HepG2 (cell line): ENCODE measurements around the gene IER2. TPM values are rescaled to one million over a fixed set of nuclear protein-coding genes. Genes with fewer than 3 reads are reported as not detected.

Source experiments
- CHD4 ChIP-seq: fragments of 200-600 bp; sonication (generic); IDR thresholded peaks from 2 replicates; pipeline ENCODE4 v1.7.0; 2017; ENCODE audit warnings: mild to moderate bottlenecking, low read length, borderline replicate concordance
- CREB1 ChIP-seq, 2 experiments: fragments of 450-650 bp in 1 of 2; IDR thresholded peaks; 2 replicates each; pipeline ENCODE4 v1.6.1; 2016 to 2017; ENCODE audit warnings: control low read depth in 1 of 2, mild to moderate bottlenecking in 1 of 2, missing compliant biosample characterization in 1 of 2, missing genetic modification characterization in 1 of 2
- HNRNPLL ChIP-seq: fragments of 200-400 bp; formaldehyde crosslinking; IDR thresholded peaks from 2 replicates; pipeline ENCODE4 v1.6.1; 2017; ENCODE audit warnings: mild to moderate bottlenecking, low read depth, low read length; ENCODE audit not compliant: poor library complexity, severe bottlenecking
- MIXL1 ChIP-seq: IDR thresholded peaks from 2 replicates; pipeline ENCODE4 v1.6.1; 2016
- MXD3 ChIP-seq: IDR thresholded peaks from 2 replicates; pipeline ENCODE4 v1.6.1; 2016; ENCODE audit warnings: mild to moderate bottlenecking, missing biosample characterization, missing genetic modification reagents
- NCOR1 ChIP-seq: fragments of 200-600 bp; sonication (generic); IDR thresholded peaks from 2 replicates; pipeline ENCODE4 v1.7.0; 2017; ENCODE audit warnings: antibody characterized with exemption, low read length, borderline replicate concordance
- SP2 ChIP-seq: sonication (generic); formaldehyde crosslinking; IDR thresholded peaks from 2 replicates; pipeline ENCODE4 v1.5.1; 2020; ENCODE audit warnings: mild to moderate bottlenecking, missing genetic modification reagents
- SP5 ChIP-seq: IDR thresholded peaks from 2 replicates; pipeline ENCODE4 v1.6.1; 2016; ENCODE audit warnings: low read depth, borderline replicate concordance
- TBL1XR1 ChIP-seq: fragments of 150-350 bp; IDR thresholded peaks from 2 replicates; pipeline ENCODE4 v1.6.1; 2014; ENCODE audit warnings: borderline replicate concordance, low read length; ENCODE audit not compliant: partially characterized antibody
- TCF12 ChIP-seq, 2 experiments: fragments of 450-650 bp in 1 of 2; sonication (generic) in 1 of 2; formaldehyde crosslinking in 1 of 2; IDR thresholded peaks; 2 replicates each; pipeline versions ENCODE4 v1.6.1 to v1.8.0; 2017 to 2022; ENCODE audit warnings: antibody characterized with exemption in 1 of 2, mild to moderate bottlenecking in 1 of 2, missing genetic modification reagents in 1 of 2, moderate library complexity in 1 of 2
- ZMYM4 ChIP-seq: sonication (generic); formaldehyde crosslinking; IDR thresholded peaks from 2 replicates; pipeline ENCODE4 v1.8.1; 2023; ENCODE audit warnings: mild to moderate bottlenecking, missing genetic modification reagents
- polyA plus RNA-seq, 8 experiments: library from polyadenylated mRNA; depleted of rRNA in 3 of 8; stranded (reverse) in 7 of 8; unstranded in 1 of 8; fragments of >200 nt; fragmentation: Illumina TruSeq in 4 of 8; extraction: Trizol in 4 of 8; gene quantifications; 2 replicates each; pipeline versions ENCODE4 v1.2.1 to v1.2.3, GENCODE V29; 2011 to 2016; ENCODE audit warnings: low read depth in 4 of 8, missing spikeins in 1 of 8, mixed read lengths in 1 of 8; ENCODE audit not compliant: insufficient read depth in 1 of 8
- total RNA-seq, 5 experiments: library from RNA; depleted of rRNA; stranded (reverse); fragments of >200 nt; fragmentation: Illumina TruSeq; extraction: Trizol; gene quantifications; 2 replicates each; pipeline ENCODE4 v1.2.3, GENCODE V29; 2016; ENCODE audit warnings: low read depth in 1 of 5
- TF ChIP-seq, protein P1 (sequence below), 2 experiments: fragments of 450-650 bp in 1 of 2; sonication (generic) in 1 of 2; formaldehyde crosslinking in 1 of 2; IDR thresholded peaks; 2 replicates each; pipeline versions ENCODE4 v1.6.1 to v1.8.0; 2016 to 2022; ENCODE audit warnings: antibody characterized with exemption in 1 of 2, mild to moderate bottlenecking in 1 of 2, missing genetic modification reagents in 1 of 2
- TF ChIP-seq, protein P2 (sequence below): sonication (generic); formaldehyde crosslinking; IDR thresholded peaks from 2 replicates; pipeline ENCODE4 v1.8.0; 2022; ENCODE audit warnings: mild to moderate bottlenecking, missing genetic modification reagents, moderate library complexity
- TF ChIP-seq, protein P3 (sequence below): fragments of 450-650 bp; IDR thresholded peaks from 2 replicates; pipeline ENCODE4 v1.6.1; 2017; ENCODE audit warnings: mild to moderate bottlenecking

Gene IER2
- total and polyA plus RNA-seq, 2 of the 13 experiments (the other 11 are each of a cell fraction or from before 2014, with no cell fraction given), result 10.1 to 14.3 TPM

DNA sequence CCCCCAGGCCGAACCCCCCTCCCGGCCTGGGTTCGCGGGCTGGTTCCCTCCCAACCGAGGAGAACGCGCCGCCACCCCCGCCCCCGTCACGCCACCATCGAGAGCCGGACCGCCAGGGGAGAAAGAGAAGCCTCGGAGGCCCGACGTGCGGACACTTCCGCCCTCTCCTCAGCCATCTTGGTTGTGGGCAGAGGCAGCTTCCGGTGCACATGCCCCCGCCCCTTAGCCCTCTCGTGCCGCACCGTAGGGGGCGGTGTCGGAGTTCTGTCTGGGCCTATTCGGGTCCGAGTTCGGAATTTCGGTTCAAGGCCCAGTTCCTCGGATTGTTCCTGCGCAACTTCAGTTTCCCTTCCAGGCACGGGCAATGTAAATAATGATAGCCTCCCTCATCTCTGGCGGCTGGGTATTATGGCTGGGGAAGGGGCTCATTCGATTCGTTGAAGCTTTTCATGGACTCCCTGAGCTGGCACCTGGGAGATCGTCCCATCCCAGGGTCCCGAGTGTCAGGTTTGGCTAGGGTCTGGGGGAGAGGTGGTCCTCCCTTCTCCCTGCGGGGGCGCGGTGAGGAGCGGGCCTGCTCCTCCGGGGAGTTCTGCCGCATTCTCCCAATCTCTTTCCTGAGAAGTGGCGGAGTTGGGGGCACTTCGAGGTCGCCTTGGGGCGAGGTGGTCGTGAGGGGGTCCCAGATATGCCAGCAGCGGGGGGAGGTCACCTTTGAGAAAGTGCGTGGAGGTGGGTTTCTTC is at the start of gene IER2, which contains the start of gene STX10 (continued):
- peak; percentile 60; the same call in 1 of the 2 replicates for TF ChIP-seq CREB1 (IDR thresholded peaks at IDR 0.05)
- TF ChIP-seq CREB1 (CRISPR knock-in tag; IDR thresholded peaks at IDR 0.05), result peak; percentile 78
- TF ChIP-seq HNRNPLL, result peak; percentile 49
- TF ChIP-seq, protein P1, sequence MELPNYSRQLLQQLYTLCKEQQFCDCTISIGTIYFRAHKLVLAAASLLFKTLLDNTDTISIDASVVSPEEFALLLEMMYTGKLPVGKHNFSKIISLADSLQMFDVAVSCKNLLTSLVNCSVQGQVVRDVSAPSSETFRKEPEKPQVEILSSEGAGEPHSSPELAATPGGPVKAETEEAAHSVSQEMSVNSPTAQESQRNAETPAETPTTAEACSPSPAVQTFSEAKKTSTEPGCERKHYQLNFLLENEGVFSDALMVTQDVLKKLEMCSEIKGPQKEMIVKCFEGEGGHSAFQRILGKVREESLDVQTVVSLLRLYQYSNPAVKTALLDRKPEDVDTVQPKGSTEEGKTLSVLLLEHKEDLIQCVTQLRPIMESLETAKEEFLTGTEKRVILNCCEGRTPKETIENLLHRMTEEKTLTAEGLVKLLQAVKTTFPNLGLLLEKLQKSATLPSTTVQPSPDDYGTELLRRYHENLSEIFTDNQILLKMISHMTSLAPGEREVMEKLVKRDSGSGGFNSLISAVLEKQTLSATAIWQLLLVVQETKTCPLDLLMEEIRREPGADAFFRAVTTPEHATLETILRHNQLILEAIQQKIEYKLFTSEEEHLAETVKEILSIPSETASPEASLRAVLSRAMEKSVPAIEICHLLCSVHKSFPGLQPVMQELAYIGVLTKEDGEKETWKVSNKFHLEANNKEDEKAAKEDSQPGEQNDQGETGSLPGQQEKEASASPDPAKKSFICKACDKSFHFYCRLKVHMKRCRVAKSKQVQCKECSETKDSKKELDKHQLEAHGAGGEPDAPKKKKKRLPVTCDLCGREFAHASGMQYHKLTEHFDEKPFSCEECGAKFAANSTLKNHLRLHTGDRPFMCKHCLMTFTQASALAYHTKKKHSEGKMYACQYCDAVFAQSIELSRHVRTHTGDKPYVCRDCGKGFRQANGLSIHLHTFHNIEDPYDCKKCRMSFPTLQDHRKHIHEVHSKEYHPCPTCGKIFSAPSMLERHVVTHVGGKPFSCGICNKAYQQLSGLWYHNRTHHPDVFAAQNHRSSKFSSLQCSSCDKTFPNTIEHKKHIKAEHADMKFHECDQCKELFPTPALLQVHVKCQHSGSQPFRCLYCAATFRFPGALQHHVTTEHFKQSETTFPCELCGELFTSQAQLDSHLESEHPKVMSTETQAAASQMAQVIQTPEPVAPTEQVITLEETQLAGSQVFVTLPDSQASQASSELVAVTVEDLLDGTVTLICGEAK (IDR thresholded peaks at IDR 0.05), result peak; percentile 69
- TF ChIP-seq, protein P1 (CRISPR knock-in tag; IDR thresholded peaks at IDR 0.05), result no peak; the same call in 1 of the 2 replicates
- peak; percentile 80 for TF ChIP-seq MIXL1 (CRISPR knock-in tag)
- TF ChIP-seq TCF12 (IDR thresholded peaks at IDR 0.05), result no peak
- TF ChIP-seq TCF12 (CRISPR knock-in tag; IDR thresholded peaks at IDR 0.05), result 0 out of 2 replicates have a peak, but pooled peaks have one; percentile 24
- peak; percentile 19; the same call in 1 of the 2 replicates for TF ChIP-seq MXD3
- TF ChIP-seq, protein P2, sequence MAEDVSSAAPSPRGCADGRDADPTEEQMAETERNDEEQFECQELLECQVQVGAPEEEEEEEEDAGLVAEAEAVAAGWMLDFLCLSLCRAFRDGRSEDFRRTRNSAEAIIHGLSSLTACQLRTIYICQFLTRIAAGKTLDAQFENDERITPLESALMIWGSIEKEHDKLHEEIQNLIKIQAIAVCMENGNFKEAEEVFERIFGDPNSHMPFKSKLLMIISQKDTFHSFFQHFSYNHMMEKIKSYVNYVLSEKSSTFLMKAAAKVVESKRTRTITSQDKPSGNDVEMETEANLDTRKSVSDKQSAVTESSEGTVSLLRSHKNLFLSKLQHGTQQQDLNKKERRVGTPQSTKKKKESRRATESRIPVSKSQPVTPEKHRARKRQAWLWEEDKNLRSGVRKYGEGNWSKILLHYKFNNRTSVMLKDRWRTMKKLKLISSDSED (CRISPR knock-in tag), result no peak
- peak; percentile 45 for TF ChIP-seq TBL1XR1
- peak; percentile 73 for TF ChIP-seq SP2 (CRISPR knock-in tag)
- TF ChIP-seq SP5, result peak; percentile 92
- no peak for TF ChIP-seq CHD4
- TF ChIP-seq NCOR1, result peak; percentile 50; the same call in 1 of the 2 replicates
- TF ChIP-seq, protein P3, sequence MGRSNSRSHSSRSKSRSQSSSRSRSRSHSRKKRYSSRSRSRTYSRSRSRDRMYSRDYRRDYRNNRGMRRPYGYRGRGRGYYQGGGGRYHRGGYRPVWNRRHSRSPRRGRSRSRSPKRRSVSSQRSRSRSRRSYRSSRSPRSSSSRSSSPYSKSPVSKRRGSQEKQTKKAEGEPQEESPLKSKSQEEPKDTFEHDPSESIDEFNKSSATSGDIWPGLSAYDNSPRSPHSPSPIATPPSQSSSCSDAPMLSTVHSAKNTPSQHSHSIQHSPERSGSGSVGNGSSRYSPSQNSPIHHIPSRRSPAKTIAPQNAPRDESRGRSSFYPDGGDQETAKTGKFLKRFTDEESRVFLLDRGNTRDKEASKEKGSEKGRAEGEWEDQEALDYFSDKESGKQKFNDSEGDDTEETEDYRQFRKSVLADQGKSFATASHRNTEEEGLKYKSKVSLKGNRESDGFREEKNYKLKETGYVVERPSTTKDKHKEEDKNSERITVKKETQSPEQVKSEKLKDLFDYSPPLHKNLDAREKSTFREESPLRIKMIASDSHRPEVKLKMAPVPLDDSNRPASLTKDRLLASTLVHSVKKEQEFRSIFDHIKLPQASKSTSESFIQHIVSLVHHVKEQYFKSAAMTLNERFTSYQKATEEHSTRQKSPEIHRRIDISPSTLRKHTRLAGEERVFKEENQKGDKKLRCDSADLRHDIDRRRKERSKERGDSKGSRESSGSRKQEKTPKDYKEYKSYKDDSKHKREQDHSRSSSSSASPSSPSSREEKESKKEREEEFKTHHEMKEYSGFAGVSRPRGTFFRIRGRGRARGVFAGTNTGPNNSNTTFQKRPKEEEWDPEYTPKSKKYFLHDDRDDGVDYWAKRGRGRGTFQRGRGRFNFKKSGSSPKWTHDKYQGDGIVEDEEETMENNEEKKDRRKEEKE, result no peak
- peak; percentile 64 for TF ChIP-seq ZMYM4 (CRISPR knock-in tag)
